ENCODE measurements around the gene SORT1.

- no peak for TF ChIP-seq EZH2 (IDR thresholded peaks at IDR 0.05)
- no peak for TF ChIP-seq POLR2AphosphoS5 (IDR thresholded peaks at IDR 0.05; ENCODE audit: borderline replicate concordance, low read depth, low read length)
- no peak for TF ChIP-seq FOXP2 (optimal IDR thresholded peaks at IDR 0.05; ENCODE audit: control extremely low read depth, extremely low read length, insufficient read depth)
Measured at GRCh38 chr1:109316506-109316905, 81.2 kb downstream of the SORT1 start.
